PFSK-1 (cell line): Measurements from ENCODE around the gene ADCY4.

Experiments
- FOXP2 ChIP-seq: optimal IDR thresholded peaks from 2 replicates; pipeline ENCODE3; 2011; ENCODE audit warnings: borderline replicate concordance, control low read depth, inconsistent platforms; ENCODE audit not compliant: insufficient read depth; ENCODE audit errors: extremely low read length, extremely low read depth
- POLR2AphosphoS5 ChIP-seq: IDR thresholded peaks from 2 replicates; pipeline ENCODE4 v1.6.1; 2012; ENCODE audit warnings: low read depth, mild to moderate bottlenecking, control low read depth, low read length, moderate library complexity
- SIN3A ChIP-seq: IDR thresholded peaks from 2 replicates; pipeline ENCODE4 v1.6.1; 2012; ENCODE audit warnings: mild to moderate bottlenecking, low read length, moderate library complexity, borderline replicate concordance; ENCODE audit not compliant: insufficient read depth
- TAF1 ChIP-seq: IDR thresholded peaks from 2 replicates; pipeline ENCODE4 v1.6.1; 2012; ENCODE audit warnings: low read length, control low read depth, borderline replicate concordance; ENCODE audit not compliant: insufficient read depth
- TF ChIP-seq, protein P1 (sequence below), 2 experiments: IDR thresholded peaks; 2 replicates each; pipeline versions ENCODE4 v1.6.1 to v1.8.0; 2011 to 2012; ENCODE audit warnings: low read depth in 2 of 2, low read length in 2 of 2, control low read depth in 1 of 2, inconsistent platforms in 1 of 2, mild to moderate bottlenecking in 1 of 2, moderate library complexity in 1 of 2; ENCODE audit not compliant: insufficient read depth in 1 of 2

ADCY4 gene

GRCh38 chr14:24331731-24332267 lies 3.1 kb downstream of the ADCY4 start:
- no peak for TF ChIP-seq FOXP2
- TF ChIP-seq, protein P1, sequence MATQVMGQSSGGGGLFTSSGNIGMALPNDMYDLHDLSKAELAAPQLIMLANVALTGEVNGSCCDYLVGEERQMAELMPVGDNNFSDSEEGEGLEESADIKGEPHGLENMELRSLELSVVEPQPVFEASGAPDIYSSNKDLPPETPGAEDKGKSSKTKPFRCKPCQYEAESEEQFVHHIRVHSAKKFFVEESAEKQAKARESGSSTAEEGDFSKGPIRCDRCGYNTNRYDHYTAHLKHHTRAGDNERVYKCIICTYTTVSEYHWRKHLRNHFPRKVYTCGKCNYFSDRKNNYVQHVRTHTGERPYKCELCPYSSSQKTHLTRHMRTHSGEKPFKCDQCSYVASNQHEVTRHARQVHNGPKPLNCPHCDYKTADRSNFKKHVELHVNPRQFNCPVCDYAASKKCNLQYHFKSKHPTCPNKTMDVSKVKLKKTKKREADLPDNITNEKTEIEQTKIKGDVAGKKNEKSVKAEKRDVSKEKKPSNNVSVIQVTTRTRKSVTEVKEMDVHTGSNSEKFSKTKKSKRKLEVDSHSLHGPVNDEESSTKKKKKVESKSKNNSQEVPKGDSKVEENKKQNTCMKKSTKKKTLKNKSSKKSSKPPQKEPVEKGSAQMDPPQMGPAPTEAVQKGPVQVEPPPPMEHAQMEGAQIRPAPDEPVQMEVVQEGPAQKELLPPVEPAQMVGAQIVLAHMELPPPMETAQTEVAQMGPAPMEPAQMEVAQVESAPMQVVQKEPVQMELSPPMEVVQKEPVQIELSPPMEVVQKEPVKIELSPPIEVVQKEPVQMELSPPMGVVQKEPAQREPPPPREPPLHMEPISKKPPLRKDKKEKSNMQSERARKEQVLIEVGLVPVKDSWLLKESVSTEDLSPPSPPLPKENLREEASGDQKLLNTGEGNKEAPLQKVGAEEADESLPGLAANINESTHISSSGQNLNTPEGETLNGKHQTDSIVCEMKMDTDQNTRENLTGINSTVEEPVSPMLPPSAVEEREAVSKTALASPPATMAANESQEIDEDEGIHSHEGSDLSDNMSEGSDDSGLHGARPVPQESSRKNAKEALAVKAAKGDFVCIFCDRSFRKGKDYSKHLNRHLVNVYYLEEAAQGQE (IDR thresholded peaks at IDR 0.05; ENCODE audit: insufficient read depth in 1 of 2, low read depth in 2 of 2, low read length in 2 of 2) = no peak
- TF ChIP-seq TAF1 = no peak
- no peak for TF ChIP-seq SIN3A
- no peak for TF ChIP-seq POLR2AphosphoS5

DNA sequence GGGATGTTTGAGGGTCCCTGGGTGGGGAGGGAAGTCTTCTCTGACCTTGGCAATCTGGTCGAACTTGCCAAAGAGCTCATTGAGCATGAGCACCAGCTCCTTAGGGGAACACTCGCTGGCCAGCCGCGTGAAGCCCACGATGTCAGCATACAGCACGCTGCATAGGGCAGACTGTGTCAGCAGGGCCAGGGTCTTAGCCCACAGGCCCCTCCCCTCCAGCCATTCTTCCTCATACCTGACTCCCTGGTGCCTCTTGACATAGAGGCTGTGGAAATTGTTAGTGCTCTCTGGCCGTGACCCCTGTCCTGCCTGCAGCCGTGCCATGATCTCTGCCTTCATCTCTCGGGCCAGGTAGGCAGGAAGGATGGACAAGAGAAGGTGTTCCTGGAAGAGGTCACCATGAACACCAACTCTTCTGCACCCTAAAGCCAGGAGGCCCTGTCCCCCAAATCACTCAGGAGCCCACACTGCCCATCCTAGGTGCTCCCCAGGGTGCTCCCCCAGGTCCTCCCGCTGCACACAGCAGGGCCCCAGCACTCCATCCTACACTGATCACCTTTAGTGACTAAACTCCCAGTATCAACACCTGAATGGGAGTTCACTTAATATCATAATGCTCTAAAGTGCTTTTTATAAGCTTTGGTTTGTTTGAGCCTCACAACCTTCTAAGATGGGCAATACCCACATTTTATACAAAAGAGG lies 3.7 kb downstream of the ADCY4 start:
- TF ChIP-seq TAF1 = no peak
- TF ChIP-seq, protein P1 (IDR thresholded peaks at IDR 0.05; ENCODE audit: insufficient read depth in 1 of 2, low read depth in 2 of 2, low read length in 2 of 2) = no peak
- no peak for TF ChIP-seq FOXP2
- no peak for TF ChIP-seq SIN3A
- TF ChIP-seq POLR2AphosphoS5 = no peak

- TF ChIP-seq SIN3A (no peak), TAF1 (no peak), FOXP2 (no peak), POLR2AphosphoS5 (no peak)
- TF ChIP-seq, protein P1 (IDR thresholded peaks at IDR 0.05; ENCODE audit: insufficient read depth in 1 of 2, low read depth in 2 of 2, low read length in 2 of 2) = no peak
Measured at GRCh38 chr14:24329736-24330135, 5.1 kb downstream of the ADCY4 start.

- TF ChIP-seq SIN3A (no peak), TAF1 (no peak), FOXP2 (no peak), POLR2AphosphoS5 (no peak)
- TF ChIP-seq, protein P1 (IDR thresholded peaks at IDR 0.05; ENCODE audit: insufficient read depth in 1 of 2, low read depth in 2 of 2, low read length in 2 of 2) = no peak
Measured at GRCh38 chr14:24329073-24329663, 5.7 kb downstream of the ADCY4 start.
